Pulmonary artery endothelial cell (primary cell): ENCODE results near the gene CACNA1C. TPM values are rescaled to one million over a fixed set of nuclear protein-coding genes. Genes with fewer than 3 reads are reported as not detected.
"Not testable (repeated sequence)": the region's sequence is repeated elsewhere in the genome, so short reads cannot be mapped to it uniquely, and the experiment has no call there.

Source experiments
- DNase-seq: peaks from one replicate; pipeline ENCODE4 v3.0.0-alpha.2; 2011; ENCODE audit warnings: low read depth, low spot score
- total RNA-seq: library from RNA; depleted of rRNA; stranded (reverse); fragments of >200 nt; gene quantifications from 2 replicates; pipeline ENCODE4 v1.2.3, GENCODE V29; 2014

CACNA1C gene
- total RNA-seq, 1 donor from 2014 or later: not detected

DNA sequence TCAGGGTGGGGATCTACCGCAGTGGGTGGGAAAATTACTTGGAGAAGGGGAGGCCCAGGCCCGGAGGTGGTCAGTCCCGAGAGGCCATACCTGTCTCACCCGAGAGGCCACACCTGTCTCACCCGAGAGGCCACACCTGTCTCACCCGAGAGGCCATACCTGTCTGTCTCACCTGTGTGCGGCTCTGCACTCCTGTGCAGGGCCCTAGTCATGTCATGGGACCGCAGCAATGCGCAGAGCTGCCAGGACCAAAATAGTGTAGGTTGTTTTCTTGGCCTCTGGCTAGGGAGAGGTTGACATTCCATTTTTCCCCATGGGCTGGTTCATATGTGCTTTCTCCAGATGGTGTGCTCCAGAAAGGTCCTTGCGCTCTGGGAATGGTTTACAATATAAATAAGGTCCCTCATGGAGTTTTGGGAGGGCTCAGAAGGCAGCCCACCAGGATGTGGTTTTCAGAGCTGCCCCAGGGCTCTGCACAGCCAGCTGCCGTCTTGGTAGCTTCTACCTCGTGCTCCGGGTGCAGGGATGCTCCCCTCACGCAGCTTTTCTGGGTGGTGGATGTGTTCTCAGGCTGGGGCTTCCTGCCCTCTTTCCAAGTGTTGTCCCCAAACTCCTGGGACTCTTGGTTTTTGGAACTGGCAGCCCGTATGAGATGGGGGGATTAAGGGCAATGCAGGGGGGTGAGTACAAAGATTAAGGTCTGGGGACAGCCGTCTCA lies 58.2 kb downstream of the CACNA1C start:
- no peak for DNase-seq

DNA sequence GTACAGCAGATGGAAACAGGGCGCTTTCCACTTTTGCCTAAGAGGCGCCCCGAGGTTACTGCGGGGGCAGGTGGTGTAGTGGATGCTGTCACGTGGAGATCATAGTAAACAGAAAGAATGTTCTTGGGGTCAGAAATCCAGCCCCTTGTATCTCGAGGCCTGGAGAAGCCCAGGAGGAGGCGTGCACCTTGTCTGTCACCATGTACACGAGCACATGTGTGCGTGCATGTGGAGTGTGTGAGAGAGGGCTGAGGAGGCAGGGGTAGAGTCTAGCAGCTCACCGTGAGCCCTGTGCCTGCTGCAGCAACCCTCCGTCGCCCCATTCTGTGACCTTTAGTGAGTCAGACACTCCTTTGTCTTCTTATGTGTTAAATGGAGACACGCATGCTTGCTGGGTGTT lies 59.0 kb downstream of the CACNA1C start:
- DNase-seq: no peak

DNA sequence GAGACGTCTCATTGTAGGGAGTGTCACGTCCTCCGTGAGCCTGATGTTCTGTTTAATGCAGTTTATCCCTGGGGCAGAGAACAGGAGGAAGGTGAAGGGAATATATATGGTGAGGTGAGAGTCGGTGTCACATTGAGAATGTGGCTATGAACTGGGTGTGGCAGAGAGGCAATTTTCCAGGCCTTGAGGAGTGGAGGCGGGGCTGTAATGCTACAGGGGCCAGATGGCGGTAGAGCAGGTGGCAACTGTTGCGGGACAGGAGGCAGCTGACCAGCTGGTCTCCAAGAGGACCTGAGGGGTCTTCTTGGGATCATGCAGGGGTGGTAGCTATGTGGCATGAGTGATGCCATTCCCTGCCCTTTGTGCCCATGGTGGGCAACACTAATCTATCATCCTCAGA lies 59.6 kb downstream of the CACNA1C start:
- DNase-seq: no peak

DNA sequence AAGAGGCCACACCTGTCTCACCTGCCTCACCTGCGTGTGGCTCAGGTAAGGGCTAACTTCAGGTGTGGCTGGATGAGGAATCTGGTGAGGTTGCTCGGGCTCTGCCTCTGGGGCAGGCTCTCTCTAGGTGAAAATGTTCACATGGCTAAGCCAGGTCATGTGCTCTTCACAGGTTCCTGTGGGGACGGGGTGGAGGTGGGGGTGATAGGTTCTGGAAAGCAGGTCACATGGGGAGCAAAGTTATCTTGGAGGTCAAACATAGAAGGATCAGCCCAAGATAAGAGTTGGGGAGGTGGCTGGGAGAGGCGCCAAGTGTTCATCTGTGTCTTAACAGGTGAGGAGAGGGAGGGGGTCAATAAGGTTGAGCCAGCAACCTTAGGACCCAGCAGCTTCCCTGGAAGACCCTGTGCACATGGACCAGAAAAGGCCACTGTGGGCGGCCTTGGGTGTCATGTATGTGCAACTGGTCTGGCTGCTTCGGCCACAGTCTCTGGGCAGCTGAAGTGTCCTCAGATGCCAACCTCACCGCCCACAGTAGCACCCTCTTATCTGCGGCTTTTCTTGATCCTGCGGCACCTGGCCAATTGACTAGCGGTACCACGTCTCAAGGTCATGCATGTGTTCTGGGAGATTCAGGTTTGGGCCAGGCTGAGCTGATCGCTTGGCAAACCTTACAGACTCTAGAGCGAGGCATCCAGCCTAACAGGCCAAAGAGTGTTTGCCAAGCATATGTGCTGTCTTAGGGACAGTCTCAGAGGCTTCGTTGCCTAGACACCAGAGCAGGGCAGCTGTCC lies 60.5 kb downstream of the CACNA1C start:
- no peak for DNase-seq

DNA sequence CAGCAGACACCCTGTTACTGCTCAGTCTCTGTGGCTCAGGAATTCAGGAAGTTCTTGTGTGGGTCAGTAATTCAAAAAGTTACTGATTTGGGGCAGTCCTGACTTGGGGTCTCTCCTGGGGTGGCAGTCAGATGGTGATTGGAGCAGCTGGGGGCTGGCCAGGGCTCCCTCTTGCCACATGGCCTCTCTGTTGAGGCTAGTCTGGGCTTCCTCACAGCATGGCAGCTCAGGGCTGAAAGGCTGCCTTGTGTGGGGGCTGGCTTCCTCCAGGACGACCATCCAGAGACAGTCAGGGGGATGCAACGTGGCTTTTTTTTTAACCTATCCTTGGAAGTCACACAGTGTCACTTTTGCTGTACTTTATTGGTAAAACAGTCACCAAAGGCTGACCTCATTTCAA lies 61.3 kb downstream of the CACNA1C start:
- DNase-seq: no peak

DNA sequence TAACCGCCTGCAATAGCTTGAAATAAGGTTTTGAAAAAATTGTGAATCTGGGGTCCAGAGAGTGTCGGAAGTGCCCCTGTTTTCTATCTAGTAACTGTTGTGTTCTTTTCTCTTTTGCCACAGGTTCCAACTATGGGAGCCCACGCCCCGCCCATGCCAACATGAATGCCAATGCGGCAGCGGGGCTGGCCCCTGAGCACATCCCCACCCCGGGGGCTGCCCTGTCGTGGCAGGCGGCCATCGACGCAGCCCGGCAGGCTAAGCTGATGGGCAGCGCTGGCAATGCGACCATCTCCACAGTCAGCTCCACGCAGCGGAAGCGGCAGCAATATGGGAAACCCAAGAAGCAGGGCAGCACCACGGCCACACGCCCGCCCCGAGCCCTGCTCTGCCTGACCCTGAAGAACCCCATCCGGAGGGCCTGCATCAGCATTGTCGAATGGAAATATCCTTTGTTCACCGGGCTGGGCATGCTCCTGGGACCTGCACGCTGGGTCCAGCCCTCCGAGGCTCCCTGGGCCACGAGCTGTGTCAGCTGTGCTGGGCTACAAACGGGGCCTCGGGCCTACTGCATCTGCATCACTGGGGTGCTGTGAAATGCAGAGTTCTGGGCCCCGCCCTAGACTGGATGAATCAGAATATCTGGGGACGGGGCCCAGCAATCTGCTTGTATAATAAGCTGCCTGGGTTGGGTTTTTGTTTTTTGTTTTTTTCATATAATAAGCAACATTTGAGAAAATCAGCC lies 62.5 kb downstream of the CACNA1C start:
- no peak for DNase-seq

DNA sequence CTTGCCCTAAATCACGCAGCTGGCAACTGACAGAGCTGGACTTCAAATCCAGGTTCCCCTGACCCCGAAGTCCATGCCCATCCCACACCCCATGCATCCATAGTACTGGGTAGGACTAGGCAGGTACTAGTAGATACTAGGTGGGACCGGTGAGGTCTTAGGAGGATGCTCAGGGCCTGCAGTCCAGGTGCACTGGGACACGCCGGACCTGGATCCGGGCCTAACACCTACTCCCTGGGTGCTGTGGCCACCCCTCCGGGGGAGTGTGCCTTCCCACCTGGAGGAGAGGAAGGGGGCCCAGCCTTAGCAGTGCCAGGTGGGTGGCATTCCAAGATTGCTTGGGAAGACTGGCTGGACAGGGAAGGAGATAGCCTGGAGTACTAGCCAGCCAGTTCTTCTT lies 64.8 kb downstream of the CACNA1C start:
- no peak for DNase-seq

DNA sequence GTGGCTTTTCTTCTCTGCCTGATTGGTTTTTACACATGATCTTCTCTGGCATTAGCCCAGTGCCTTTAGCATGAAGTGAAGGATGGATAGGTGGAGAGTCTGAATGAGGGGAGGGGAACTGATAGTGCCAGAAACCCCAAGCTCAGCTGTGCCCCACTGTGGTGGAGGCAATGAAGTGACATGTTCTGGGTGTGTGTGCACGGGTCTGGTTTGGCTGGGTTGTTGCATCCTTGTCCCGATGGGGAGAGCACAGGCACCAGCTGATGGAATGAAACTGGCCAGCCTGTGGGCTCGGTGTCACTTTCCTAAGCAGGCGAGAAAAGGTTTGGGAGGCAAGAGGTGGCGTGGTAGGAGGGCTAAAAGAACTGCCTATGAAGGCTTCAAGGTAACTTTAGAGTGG lies 65.3 kb downstream of the CACNA1C start:
- DNase-seq: no peak

DNA sequence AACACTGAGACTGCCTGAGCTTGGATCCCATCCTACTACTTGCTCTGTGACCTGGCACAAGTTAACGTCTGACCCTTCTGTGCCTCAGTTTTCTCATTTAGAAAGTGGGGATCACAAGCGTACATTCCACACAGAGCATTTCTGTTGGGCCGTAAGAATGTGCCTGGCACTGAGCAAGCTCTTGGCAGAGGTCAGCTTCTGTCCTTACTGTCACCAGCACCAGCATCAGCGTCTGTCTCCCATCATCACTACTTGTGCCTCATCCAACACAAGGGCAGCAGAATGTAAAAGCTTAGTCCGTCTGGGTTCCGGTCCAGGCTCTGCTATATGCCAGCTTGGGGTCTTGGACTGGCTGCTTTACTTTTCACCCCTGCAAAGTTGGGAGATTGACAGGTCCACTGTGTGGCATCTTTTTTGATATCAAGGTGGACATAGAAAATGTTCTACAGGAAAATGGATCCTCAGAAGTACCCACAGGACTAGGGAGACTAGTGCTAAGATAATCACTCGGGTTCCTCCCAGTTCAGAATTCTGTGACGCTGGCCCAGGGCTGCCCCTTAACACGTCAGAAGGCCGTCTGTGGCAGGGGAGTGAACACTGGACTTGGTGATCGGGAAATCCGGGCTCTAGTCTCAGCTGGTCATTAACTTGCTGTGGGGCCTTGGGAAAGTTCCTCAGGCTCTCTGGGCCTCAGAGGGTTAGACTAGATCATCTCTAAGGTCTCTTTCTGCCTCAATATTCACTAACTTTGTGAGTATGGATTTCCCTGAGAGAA lies 65.9 kb downstream of the CACNA1C start:
- DNase-seq: no peak

DNA sequence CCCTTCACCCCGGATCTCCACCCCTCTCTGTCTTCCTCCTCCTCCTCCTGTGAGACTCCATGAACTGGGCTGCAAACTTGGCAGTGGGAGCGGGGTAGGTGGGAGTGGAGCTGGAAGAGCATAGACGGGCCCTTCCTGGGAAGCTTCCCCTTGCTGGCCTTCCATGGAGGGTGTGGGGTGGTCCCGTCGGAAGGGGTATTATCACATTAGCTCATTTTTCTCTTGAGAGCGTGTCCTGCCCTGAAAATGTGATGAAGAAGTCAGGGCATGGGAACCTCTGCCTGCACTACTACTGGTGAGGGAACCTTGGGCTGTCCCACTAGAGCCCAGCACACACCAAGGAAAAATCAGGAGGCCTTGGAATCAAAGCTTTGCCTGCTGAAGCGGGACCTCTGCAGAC lies 66.5 kb downstream of the CACNA1C start:
- DNase-seq: no peak

DNA sequence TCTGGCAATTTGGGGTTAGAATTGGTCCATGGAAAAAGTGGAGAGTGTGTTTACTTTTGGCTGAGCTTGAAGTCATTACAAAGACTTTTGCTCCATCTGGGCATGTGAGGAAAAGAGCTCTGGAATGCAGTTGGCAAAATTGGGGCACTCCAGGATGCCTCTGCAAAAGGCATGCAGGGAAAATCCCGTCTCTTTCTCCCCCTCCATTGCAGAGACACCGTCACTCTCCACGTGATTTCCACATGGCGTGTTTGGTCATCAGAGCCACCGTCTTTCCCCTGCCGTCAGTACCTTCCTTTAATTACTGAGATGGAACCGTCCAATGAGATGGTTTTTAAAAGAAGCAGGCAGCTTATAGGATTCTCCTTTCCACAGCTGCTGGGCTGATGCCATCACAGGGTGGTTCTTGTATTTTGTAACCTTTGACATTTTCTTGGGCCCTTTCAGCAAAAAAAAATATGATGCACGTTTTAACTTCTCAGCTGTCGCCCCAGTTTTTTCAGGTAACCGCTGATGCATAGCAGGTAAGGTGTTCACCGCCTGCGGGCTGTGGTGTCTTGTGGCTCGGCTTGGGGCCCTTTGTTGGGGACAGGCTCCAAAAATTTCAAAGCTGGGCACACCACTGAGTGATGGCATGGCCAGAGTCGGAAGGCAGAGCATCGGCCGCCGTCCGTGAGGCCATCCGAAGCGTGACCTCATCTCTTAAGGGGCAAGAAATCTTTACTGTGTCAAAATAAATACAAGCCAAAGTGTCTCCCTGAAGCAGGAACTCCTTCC lies 68.4 kb downstream of the CACNA1C start:
- no peak for DNase-seq

DNA sequence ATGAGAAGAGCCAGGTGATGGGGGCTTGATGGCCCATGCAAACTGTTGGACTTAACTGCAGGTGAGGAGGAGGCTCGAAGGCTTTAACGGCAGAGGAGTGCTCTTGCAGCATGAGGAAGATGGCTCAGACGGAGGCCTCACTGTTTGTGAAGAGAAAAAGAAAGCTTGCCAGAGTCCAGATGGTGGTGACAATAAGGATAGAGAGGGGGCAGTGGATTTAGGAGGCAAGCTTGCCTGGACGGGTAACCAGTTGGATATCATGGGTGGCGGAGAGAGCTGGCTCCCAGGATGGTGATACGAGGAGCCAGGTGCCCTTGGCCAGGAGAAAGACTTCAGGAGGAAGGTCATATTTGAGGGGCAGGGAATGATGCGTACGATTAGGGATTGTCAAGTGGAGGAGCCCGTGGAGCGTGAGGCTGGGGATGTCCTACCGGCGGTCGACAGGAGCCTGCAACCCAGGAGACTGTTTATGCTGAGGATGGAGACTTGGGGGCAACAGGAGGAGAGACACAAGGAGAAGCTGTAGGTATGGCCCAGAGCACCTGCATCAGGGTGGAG lies 71.8 kb downstream of the CACNA1C start:
- DNase-seq: no peak

DNA sequence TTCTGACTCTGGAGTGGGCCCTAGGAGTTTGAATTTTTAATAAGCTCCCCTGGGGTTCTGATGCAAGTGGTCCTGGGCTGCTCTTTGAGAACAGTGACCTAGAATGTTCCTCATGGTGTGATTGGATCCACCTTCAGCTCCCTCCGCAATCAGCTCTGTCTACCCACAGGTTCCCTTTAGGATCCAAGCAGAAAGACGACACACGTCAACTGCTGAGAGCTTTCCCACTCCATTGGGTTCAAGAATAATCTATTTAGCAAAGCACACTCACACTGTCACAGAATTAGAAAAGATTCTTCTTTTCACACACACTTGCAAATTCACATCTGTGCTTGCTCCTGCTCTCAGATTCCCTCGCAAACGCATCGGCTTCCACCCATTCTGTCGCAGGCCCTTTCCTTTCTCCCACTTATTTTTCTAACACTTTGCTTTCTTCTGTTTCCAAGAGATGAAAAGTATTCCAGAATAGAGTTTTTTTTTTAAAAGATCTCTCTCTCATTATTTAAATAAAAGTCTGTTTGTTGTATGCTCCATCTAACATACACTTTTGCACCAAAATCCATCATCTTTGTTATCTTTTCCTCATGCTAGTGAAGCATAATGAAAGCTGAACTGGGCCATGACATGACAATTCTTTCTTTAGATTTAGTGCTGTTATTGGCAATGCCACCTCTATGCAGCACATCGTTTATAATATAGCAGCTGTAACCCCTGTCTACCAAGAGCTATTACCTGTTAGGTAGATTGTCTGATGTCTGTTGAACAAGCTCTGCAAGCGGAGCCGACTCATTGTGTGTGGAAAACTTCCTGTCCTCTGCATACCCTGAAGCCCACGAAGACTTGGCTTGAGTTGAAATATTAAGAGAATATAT lies 73.1 kb downstream of the CACNA1C start:
- DNase-seq: no peak

DNA sequence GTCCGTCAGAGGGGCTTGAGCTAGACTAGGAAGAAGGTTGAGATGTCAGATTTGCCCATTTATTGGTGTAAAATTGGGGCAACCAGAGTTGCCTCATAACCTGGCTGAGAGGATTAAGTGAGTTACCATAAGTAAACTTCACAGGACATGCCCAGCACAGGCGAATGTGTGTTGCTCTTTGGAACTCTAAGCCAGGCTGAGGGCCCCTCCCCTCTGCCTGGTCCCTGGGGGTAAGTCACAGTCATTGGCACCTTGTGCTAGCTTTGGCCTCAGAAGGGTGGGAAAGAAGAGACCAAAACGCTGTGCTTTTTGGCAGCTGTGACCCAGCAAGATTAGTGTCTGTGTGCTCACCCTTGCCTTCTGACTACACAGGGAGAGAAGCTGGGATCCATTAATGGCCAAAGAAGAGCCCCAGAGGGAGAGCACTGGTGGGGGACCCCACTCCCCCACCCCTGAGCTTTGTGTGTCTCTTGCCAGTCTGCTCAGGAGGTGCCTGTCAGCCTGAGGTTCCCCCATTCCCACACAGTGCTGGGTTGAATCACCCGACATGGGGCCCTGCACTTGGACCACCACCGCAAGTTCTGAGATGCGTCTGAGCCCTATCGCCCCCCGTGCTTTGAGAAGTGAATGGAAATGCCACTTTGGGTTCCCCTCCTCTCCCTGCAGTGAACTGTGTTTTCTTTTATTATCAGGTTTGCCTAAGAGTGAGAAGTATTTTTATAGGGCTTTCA lies 74.1 kb downstream of the CACNA1C start:
- no peak for DNase-seq

DNA sequence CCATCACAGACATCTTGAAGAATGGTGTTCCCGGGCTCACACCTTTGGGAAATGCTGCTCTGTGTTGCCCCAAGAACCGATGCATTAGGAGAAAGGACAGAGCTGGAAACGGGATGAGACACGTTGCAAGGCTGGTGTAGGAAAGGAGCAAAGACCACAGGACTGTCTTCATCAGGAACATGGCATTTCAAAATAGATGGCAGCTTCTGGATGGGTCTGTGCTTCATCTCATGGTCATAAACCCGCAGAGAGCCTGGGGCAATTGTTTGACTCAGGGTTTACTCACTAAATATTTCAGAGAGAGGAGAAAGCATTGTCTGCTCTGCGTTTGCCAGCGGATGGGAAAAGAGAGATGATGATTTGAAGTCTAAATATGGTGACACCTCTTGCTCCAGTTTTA lies 76.3 kb downstream of the CACNA1C start:
- DNase-seq: no peak

DNA sequence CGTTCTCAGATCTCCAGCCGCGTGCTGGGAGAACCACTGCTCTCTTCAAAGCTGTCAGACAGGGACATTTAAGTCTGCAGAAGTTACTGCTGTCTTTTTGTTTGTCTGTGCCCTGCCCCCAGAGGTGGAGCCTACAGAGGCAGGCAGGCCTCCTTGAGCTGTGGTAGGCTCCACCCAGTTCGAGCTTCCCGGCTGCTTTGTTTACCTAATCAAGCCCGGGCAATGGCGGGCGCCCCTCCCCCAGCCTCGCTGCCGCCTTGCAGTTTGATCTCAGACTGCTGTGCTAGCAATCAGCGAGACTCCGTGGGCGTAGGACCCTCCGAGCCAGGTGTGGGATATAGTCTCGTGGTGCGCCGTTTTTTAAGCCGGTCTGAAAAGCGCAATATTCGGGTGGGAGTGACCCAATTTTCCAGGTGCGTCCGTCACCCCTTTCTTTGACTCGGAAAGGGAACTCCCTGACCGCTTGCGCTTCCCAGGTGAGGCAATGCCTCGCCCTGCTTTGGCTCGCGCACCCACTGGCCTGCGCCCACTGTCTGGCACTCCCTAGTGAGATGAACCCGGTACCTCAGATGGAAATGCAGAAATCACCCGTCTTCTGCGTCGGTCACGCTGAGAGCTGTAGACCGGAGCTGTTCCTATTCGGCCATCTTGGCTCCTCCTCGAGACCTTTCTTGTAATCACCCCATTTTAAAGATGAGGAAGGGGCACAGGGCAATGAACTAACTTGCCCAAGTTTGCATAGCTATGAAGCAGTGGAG lies 83.1 kb downstream of the CACNA1C start:
- not testable (repeated sequence) for DNase-seq

DNA sequence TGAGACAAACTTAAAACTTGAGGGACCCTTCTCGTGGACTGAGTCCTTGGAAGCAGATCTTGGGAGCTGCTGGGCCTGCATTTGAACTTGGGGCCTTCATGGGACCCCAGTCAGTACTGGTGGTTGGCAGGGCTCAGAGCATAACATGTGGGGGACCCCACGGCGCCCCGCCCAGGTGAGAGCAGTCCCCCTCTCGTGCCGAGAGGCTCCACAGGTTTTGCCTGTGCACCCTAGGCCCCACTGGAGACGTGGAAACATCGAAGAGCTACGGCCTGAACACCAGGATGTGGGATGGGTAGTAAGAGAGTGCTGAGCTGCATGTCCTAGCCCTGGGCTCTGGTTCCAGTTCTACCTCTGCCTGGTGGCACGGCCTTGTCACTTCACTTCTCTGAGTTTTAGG lies 84.1 kb downstream of the CACNA1C start:
- DNase-seq: no peak

DNA sequence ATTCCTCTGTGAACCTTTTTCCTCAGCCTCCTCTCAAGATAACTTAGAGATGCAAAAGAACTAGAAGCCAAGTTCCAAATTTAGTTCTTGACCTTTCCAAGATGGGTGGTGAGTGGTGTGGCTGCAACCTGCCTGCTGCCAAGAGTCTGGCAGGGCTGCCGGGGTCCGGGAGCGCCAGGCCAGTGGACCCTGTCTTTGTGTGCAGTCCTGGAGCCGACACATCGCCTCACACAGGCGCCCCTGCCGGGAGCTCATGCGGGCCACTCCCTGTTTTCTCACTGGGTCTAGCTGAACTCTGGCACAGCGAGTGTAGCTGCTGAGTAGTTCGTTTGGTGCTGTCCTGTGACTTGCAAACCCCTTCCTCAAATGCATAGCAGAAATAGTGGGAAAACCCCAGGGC lies 84.9 kb downstream of the CACNA1C start:
- no peak for DNase-seq
